DMS79 treated with DMSO at 0.1 percent for 48 hours (cell line): ENCODE results near the gene OSM.

Source experiments
- DNase-seq: peaks from one replicate; lab custom pipeline; 2025; lab: John Stamatoyannopoulos, UW

Gene OSM

GRCh38 chr22:30262917-30263741 lies 3.5 kb downstream of the OSM start:
- peak; percentile 22 for DNase-seq

- DNase-seq: no peak
Measured at GRCh38 chr22:30262112-30262511, 4.5 kb downstream of the OSM start.

- no peak for DNase-seq
Measured at GRCh38 chr22:30261134-30261533, 5.5 kb downstream of the OSM start.

- no peak for DNase-seq
Measured at GRCh38 chr22:30260682-30261081, 6.0 kb downstream of the OSM start.

- no peak for DNase-seq
Measured at GRCh38 chr22:30260276-30260675, 6.4 kb downstream of the OSM start.

GRCh38 chr22:30254314-30254713 lies 12.3 kb downstream of the OSM start:
- no peak for DNase-seq

GRCh38 chr22:30253205-30253852 lies 13.3 kb downstream of the OSM start:
- no peak for DNase-seq

GRCh38 chr22:30252411-30253204 lies 14.0 kb downstream of the OSM start:
- no peak for DNase-seq

- no peak for DNase-seq
Measured at GRCh38 chr22:30251711-30252110, 14.9 kb downstream of the OSM start.

GRCh38 chr22:30250661-30251267 lies 15.9 kb downstream of the OSM start:
- no peak for DNase-seq

- DNase-seq: no peak
Measured at GRCh38 chr22:30250039-30250565, 16.5 kb downstream of the OSM start.

- no peak for DNase-seq
Measured at GRCh38 chr22:30249049-30250038, 17.3 kb downstream of the OSM start.

GRCh38 chr22:30248484-30248883 lies 18.2 kb downstream of the OSM start:
- DNase-seq: no peak

- DNase-seq: no peak
Measured at GRCh38 chr22:30247974-30248373, 18.7 kb downstream of the OSM start.

- no peak for DNase-seq
Measured at GRCh38 chr22:30247561-30247960, 19.1 kb downstream of the OSM start.

- no peak for DNase-seq
Measured at GRCh38 chr22:30246814-30247376, 19.8 kb downstream of the OSM start.

GRCh38 chr22:30245985-30246813 lies 20.5 kb downstream of the OSM start, which contains the start of gene LIF:
Gene LIF (minus strand): TSS chr22:30246759. CDS start chr22:30246695, 64 bp downstream.
- DNase-seq: no peak

GRCh38 chr22:30245181-30245984 lies 21.3 kb downstream of the OSM start:
- DNase-seq: no peak

GRCh38 chr22:30244641-30245040 lies 22.0 kb downstream of the OSM start:
- DNase-seq: no peak
